Endothelial cell (in vitro differentiated cells): ENCODE measurements around the gene MKNK2. TPM values are rescaled to one million over a fixed set of nuclear protein-coding genes. Genes with fewer than 3 reads are reported as not detected.

Source experiments
- DNase-seq: peaks from one replicate; pipeline ENCODE4 v3.0.0; 2021; ENCODE audit warnings: low spot score
- H3K27ac Mint-ChIP-seq: one replicate; pipeline ENCODE4 v1.8.0; 2021; ENCODE audit warnings: mixed read lengths, inconsistent platforms; ENCODE audit not compliant: unreplicated experiment
- H3K27me3 Mint-ChIP-seq: one replicate; pipeline ENCODE4 v1.8.0; 2021; ENCODE audit warnings: mild to moderate bottlenecking, moderate library complexity, mixed read lengths, inconsistent platforms; ENCODE audit not compliant: unreplicated experiment
- H3K36me3 Mint-ChIP-seq: one replicate; pipeline ENCODE4 v1.8.0; 2021; ENCODE audit warnings: mild to moderate bottlenecking, low read depth, mixed read lengths, inconsistent platforms; ENCODE audit not compliant: unreplicated experiment
- H3K4me1 Mint-ChIP-seq: one replicate; pipeline ENCODE4 v1.8.0; 2021; ENCODE audit warnings: mild to moderate bottlenecking, mixed read lengths, inconsistent platforms; ENCODE audit not compliant: unreplicated experiment
- H3K4me3 Mint-ChIP-seq: one replicate; pipeline ENCODE4 v1.8.0; 2021; ENCODE audit warnings: mild to moderate bottlenecking, mixed read lengths, inconsistent platforms; ENCODE audit not compliant: unreplicated experiment
- H3K9me3 Mint-ChIP-seq: one replicate; pipeline ENCODE4 v1.8.0; 2021; ENCODE audit warnings: mixed read lengths, inconsistent platforms; ENCODE audit not compliant: unreplicated experiment
- total RNA-seq: library from RNA; stranded (reverse); fragmentation: NEBNext Ultra II Directional; extraction: Animal tissue kit (Norgen Biotek cat#: 25700); gene quantifications from one replicate; pipeline ENCODE4 v1.2.1, GENCODE V29; 2021; ENCODE audit not compliant: unreplicated experiment
- TF ChIP-seq, protein P1 (sequence below): fragments of 200-600 bp; sonication (generic); IDR thresholded peaks from one replicate; pipeline ENCODE4 v1.5.0; 2021; ENCODE audit warnings: antibody characterized with exemption; ENCODE audit not compliant: unreplicated experiment

Gene MKNK2
- total RNA-seq, 1 donor from 2014 or later: 228 TPM

DNA sequence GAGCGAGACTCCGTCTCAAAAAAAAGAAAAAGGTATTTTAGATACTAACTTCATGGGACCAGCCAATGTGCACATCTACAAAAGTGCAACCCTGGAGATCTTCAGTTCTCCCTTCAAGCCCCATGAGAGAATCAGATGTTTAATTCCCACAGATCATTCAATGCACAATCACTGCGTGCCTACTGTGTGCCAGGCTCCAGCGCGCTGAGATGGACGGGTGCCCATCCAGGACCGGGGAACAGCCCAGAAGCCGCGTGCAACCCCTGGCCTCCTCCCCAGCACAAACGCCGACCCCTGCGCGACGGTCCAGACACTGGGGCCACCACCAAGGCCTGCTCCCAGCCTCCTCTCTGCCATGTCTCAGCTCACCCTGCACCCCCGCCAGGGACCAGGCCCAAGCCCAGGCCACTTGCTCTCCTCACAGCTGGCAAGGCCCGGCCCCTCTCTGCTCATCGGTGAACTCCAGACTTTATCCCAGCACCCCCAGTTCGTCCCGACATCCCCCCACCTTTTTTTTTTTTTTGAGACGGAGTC, 40.8 kb downstream of the MKNK2 start:
- Mint-ChIP-seq H3K9me3 (no peaks in the 10 kb centered on the region), H3K4me1 (no peaks in the 10 kb centered on the region), H3K27ac (no peak overlapping the region), H3K36me3 (peaks cover 9% of the 10 kb centered on the region), H3K27me3 (peaks cover 4% of the 10 kb centered on the region), H3K4me3 (no peak overlapping the region)
- no peak for DNase-seq
- TF ChIP-seq, protein P1, sequence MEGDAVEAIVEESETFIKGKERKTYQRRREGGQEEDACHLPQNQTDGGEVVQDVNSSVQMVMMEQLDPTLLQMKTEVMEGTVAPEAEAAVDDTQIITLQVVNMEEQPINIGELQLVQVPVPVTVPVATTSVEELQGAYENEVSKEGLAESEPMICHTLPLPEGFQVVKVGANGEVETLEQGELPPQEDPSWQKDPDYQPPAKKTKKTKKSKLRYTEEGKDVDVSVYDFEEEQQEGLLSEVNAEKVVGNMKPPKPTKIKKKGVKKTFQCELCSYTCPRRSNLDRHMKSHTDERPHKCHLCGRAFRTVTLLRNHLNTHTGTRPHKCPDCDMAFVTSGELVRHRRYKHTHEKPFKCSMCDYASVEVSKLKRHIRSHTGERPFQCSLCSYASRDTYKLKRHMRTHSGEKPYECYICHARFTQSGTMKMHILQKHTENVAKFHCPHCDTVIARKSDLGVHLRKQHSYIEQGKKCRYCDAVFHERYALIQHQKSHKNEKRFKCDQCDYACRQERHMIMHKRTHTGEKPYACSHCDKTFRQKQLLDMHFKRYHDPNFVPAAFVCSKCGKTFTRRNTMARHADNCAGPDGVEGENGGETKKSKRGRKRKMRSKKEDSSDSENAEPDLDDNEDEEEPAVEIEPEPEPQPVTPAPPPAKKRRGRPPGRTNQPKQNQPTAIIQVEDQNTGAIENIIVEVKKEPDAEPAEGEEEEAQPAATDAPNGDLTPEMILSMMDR: no peak

DNA sequence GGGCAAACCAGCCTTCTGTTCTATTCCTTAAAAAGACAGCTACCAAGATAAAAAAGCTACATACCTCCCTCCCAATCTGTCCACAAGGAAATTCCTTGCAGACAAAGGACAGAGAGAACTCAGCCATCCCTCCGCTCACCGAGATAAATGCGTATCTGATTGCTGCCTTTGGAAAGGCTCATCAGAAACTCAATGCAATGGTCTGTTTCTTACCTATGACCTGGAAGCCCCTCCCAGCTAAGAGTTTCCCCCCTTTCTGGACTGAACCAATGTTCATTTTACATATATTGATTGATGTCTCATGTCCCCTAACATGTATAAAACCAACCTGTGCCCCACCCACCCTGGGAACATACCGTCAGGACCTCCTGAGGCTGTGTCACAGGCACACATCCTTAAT, 47.2 kb downstream of the MKNK2 start:
- peaks cover 3% of the 10 kb centered on the region for H3K27me3 Mint-ChIP-seq
- H3K4me3 Mint-ChIP-seq: no peak overlapping the region
- H3K9me3 Mint-ChIP-seq: no peaks in the 10 kb centered on the region
- TF ChIP-seq, protein P1: no peak
- H3K27ac Mint-ChIP-seq: no peak overlapping the region
- no peak for DNase-seq
- no peaks in the 10 kb centered on the region for H3K4me1 Mint-ChIP-seq
- H3K36me3 Mint-ChIP-seq: peaks cover 10% of the 10 kb centered on the region

DNA sequence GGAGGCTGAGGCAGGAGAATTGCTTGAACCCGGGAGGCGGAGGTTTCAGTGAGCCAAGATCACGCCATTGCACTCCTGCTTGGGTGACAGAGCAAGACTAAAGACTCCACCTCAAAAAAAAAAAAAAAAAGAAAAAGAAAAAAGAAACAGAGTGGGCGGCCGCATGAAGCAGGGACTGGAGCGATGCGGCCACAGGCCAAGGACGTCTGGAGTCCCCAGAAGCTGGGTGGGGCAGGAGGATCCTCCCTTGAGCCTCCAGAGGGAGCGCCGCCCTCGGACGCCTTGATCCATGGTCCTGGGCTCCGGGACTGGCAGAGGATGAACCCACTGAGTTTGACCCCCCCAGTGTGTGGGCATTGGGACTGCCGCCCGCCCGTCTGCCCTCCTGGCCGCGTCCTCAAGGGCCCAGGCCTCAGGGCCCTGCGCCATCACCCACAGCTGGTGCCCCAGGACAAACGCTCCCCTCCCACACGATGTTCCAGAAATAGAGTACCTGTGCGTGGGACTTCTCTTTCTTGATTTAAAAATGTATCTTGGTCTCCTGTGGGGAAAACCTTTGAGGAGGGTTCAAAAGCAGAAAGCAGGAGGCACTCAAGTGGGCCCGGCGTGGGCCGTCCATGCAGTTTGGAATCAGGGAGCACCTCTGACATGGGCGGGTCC, 51.1 kb downstream of the MKNK2 start:
- Mint-ChIP-seq H3K9me3 (no peaks in the 10 kb centered on the region), H3K27ac (no peak overlapping the region), H3K36me3 (peaks cover 26% of the 10 kb centered on the region), H3K4me1 (no peaks in the 10 kb centered on the region), H3K27me3 (peaks cover 8% of the 10 kb centered on the region), H3K4me3 (no peak overlapping the region)
- DNase-seq: no peak
- TF ChIP-seq, protein P1: no peak

DNA sequence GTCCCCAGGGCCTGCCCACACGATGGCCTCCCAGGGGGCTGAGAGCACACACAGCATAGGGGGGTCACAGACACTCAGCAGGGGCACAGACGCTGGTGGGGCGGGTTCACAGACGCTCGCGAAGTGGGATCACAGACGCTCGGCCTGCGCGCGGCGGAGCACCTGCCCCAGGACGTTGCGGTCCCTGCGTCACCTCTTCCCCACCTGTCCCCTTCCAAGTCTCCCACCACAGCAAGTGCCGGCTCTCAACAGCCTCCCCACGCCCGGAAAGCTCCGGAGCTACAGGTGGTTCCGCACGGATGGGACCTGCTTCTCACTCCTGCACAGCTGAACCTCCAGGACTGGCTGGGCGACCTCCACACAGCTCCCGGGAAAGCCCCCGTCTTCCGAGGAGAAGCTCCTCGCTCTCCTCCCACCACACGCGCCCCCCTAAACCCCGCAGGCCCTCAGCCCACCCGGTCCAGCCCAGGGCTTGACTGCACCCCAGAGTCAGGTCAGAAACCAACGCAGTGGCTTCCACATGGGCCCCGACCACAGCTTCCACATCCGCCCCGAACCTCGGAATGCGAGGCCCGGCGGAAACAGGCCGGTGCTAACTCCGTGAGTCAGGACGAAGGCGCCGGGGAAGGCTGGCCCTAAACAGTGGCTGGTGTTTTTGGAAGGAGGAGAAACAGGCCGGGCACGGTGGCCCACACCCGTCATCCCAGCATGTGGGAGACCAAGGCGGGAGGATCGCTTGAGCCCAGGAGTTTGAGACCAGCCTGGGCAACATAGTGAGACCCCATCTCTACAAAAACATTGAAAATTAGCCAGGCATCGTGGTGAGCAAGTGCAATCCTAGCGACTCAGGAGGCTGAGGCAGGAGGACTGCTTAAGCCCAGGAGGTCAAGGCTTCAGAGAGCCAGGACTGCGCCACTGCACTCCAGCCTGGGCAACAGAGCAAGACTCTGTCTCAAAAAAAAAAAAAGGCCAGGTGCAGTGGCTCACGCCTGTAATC, 52.0 kb downstream of the MKNK2 start:
- DNase-seq: no peak
- no peaks in the 10 kb centered on the region for H3K4me1 Mint-ChIP-seq
- H3K27ac Mint-ChIP-seq: no peak overlapping the region
- H3K9me3 Mint-ChIP-seq: no peaks in the 10 kb centered on the region
- H3K36me3 Mint-ChIP-seq: peaks cover 25% of the 10 kb centered on the region
- TF ChIP-seq, protein P1: no peak
- H3K4me3 Mint-ChIP-seq: no peak overlapping the region
- H3K27me3 Mint-ChIP-seq: peaks cover 8% of the 10 kb centered on the region
